ENCODE measurements around the gene ZNF468.

- TF ChIP-seq EZH2 (IDR thresholded peaks at IDR 0.05; ENCODE audit: borderline replicate concordance, insufficient read depth, low read depth, low read length, poor library complexity, severe bottlenecking) (no peak), CTCF (IDR thresholded peaks at IDR 0.05) (no peak)
These were observed 44.4 kb upstream of the ZNF468 start for GRCh38 chr19:52901842-52902241.
